Stimulated activated CD8-positive, alpha-beta memory T cell treated with anti-CD3 and anti-CD28 coated beads, Interleukin-12 subunit alpha, Interleukin-12 subunit beta, amount 100 ng/mL, for 4 hours (primary cell): ENCODE measurements around the gene CNPY1.

Experiments
- DNase-seq: peaks from one replicate; pipeline ENCODE4 v3.0.0-alpha.2; 2020; ENCODE audit warnings: low read depth

The CNPY1 gene

GRCh38 chr7:155454183-155455112, 91.9 kb downstream of the CNPY1 start:
- DNase-seq, result no peak

- DNase-seq, result no peak
These were observed 92.8 kb downstream of the CNPY1 start for GRCh38 chr7:155453296-155454182.

- DNase-seq, result no peak
These were observed 93.7 kb downstream of the CNPY1 start for GRCh38 chr7:155452505-155453295.

GRCh38 chr7:155451840-155452239, 94.5 kb downstream of the CNPY1 start:
- no peak for DNase-seq
